Activated T-cell treated with anti-CD3 and anti-CD28 coated beads, Interleukin-2, amount 50 U/mL, for 72 hours (primary cell): ENCODE data around the gene TNK2. TPM values are rescaled to one million over a fixed set of nuclear protein-coding genes. Genes with fewer than 3 reads are reported as not detected.
"Not testable (repeated sequence)": the region's sequence is repeated elsewhere in the genome, so short reads cannot be mapped to it uniquely, and the experiment has no call there.

ENCODE experiments used
- ATAC-seq, 2 donors: fragments of 150-1000 bp; cut with Tn5 transposase; replicated peaks in 1 of 2; 2 replicates each; pipeline ENCODE4 v1.10.0; 2021; ENCODE audit warnings: moderate library complexity in 2 of 2, mild to moderate bottlenecking in 1 of 2
- DNase-seq, 2 donors: peaks; one replicate each; pipeline ENCODE4 v3.0.0; 2021 to 2022; ENCODE audit warnings: mixed read lengths in 1 of 2
- H3K27ac Mint-ChIP-seq: one replicate; pipeline ENCODE4 v1.8.0; 2022; ENCODE audit warnings: mild to moderate bottlenecking, moderate library complexity, mixed read lengths
- H3K27me3 Mint-ChIP-seq: one replicate; pipeline ENCODE4 v1.8.0; 2022; ENCODE audit warnings: low read depth, mixed read lengths
- H3K36me3 Mint-ChIP-seq, 2 donors: one replicate each; pipeline ENCODE4 v1.8.0; 2022; ENCODE audit warnings: mixed read lengths in 2 of 2, mild to moderate bottlenecking in 1 of 2; ENCODE audit not compliant: insufficient read depth in 2 of 2
- H3K4me1 Mint-ChIP-seq: one replicate; pipeline ENCODE4 v1.8.0; 2022; ENCODE audit warnings: low read depth, mixed read lengths
- H3K4me3 Mint-ChIP-seq, 2 donors: one replicate each; pipeline ENCODE4 v1.8.0; 2022; ENCODE audit warnings: mild to moderate bottlenecking in 2 of 2, mixed read lengths in 2 of 2, moderate library complexity in 2 of 2
- H3K9me3 Mint-ChIP-seq, 2 donors: one replicate each; pipeline ENCODE4 v1.8.0; 2022; ENCODE audit warnings: mixed read lengths in 2 of 2
- total RNA-seq, 2 donors: library from RNA; stranded (reverse); gene quantifications; one replicate each; pipeline ENCODE4 v1.2.3, GENCODE V29; 2022

The TNK2 gene
- total RNA-seq, 2 donors from 2014 or later, result 94.8 to 112 TPM

- ATAC-seq (peak; percentile 86 to 91), DNase-seq (peak; percentile 81 to 86)
- H3K27me3 Mint-ChIP-seq, result peaks cover 5% of the 10 kb centered on the region
- H3K4me1 Mint-ChIP-seq, result peaks cover 26% of the 10 kb centered on the region
- no peaks in the 10 kb centered on the region for H3K9me3 Mint-ChIP-seq
- no peak overlapping the region for H3K27ac Mint-ChIP-seq
- no peak overlapping the region for H3K4me3 Mint-ChIP-seq
- H3K36me3 Mint-ChIP-seq, result no peaks in the 10 kb centered on the region
Observed at GRCh38 chr3:195863121-195864061, 45.0 kb downstream of the TNK2 start.

- H3K9me3 Mint-ChIP-seq, DNase-seq, ATAC-seq, H3K27me3 Mint-ChIP-seq, H3K27ac Mint-ChIP-seq, H3K4me3 Mint-ChIP-seq, H3K36me3 Mint-ChIP-seq: not testable (repeated sequence)
- peaks cover 26% of the 10 kb centered on the region for H3K4me1 Mint-ChIP-seq
Observed at GRCh38 chr3:195862318-195862717, 46.0 kb downstream of the TNK2 start.

- Mint-ChIP-seq H3K27me3 (peaks cover 5% of the 10 kb centered on the region), H3K27ac (no peak overlapping the region), H3K4me1 (peaks cover 26% of the 10 kb centered on the region), H3K9me3 (no peaks in the 10 kb centered on the region), H3K36me3 (no peaks in the 10 kb centered on the region), H3K4me3 (peak overlapping the region in 1 of 2 donors; percentile 19)
- DNase-seq (no peak), ATAC-seq (no peak)
Observed at GRCh38 chr3:195860456-195860855, 47.9 kb downstream of the TNK2 start.

GRCh38 chr3:195859846-195860411 is 48.4 kb downstream of the TNK2 start:
- DNase-seq (no peak), ATAC-seq (no peak)
- H3K27me3 Mint-ChIP-seq, result peaks cover 5% of the 10 kb centered on the region
- H3K4me1 Mint-ChIP-seq, result peaks cover 26% of the 10 kb centered on the region
- peak overlapping the region in 1 of 2 donors; percentile 87 for H3K4me3 Mint-ChIP-seq
- H3K9me3 Mint-ChIP-seq, result no peaks in the 10 kb centered on the region
- no peaks in the 10 kb centered on the region for H3K36me3 Mint-ChIP-seq
- H3K27ac Mint-ChIP-seq, result no peak overlapping the region

GRCh38 chr3:195859061-195859845 is 49.1 kb downstream of the TNK2 start:
- Mint-ChIP-seq H3K9me3 (no peaks in the 10 kb centered on the region), H3K4me3 (peak overlapping the region; percentile 64 to 87), H3K27ac (no peak overlapping the region)

GRCh38 chr3:195856410-195857084 is 51.8 kb downstream of the TNK2 start:
- no peaks in the 10 kb centered on the region for H3K9me3 Mint-ChIP-seq
- H3K27ac Mint-ChIP-seq, result no peak overlapping the region
- peaks cover 25% of the 10 kb centered on the region for H3K4me1 Mint-ChIP-seq
- H3K36me3 Mint-ChIP-seq, result no peaks in the 10 kb centered on the region
- ATAC-seq (no peak), DNase-seq (no peak)
- H3K4me3 Mint-ChIP-seq, result no peak overlapping the region
- peaks cover 10% of the 10 kb centered on the region for H3K27me3 Mint-ChIP-seq

More at GRCh38 chr3:195859061-195859845, 49.1 kb downstream of the TNK2 start:
- Mint-ChIP-seq H3K36me3 (no peaks in the 10 kb centered on the region), H3K27me3 (peaks cover 5% of the 10 kb centered on the region), H3K4me1 (peaks cover 26% of the 10 kb centered on the region)
- DNase-seq (peak; percentile 71 to 85), ATAC-seq (peak; percentile 43 to 57)

GRCh38 chr3:195855471-195856409 is 52.6 kb downstream of the TNK2 start:
- Mint-ChIP-seq H3K4me1 (peaks cover 31% of the 10 kb centered on the region), H3K27me3 (peaks cover 13% of the 10 kb centered on the region), H3K27ac (no peak overlapping the region), H3K36me3 (no peaks in the 10 kb centered on the region), H3K4me3 (no peak overlapping the region), H3K9me3 (no peaks in the 10 kb centered on the region)
- ATAC-seq (no peak), DNase-seq (no peak)

- DNase-seq, result no peak
- no peak overlapping the region for H3K27ac Mint-ChIP-seq
Observed at GRCh38 chr3:195854628-195855294, 53.6 kb downstream of the TNK2 start.

GRCh38 chr3:195853996-195854395 is 54.4 kb downstream of the TNK2 start:
- H3K4me1 Mint-ChIP-seq, result peaks cover 13% of the 10 kb centered on the region

More at GRCh38 chr3:195854628-195855294, 53.6 kb downstream of the TNK2 start:
- H3K27me3 Mint-ChIP-seq, result peaks cover 8% of the 10 kb centered on the region
- no peak overlapping the region for H3K4me3 Mint-ChIP-seq
- no peak for ATAC-seq
- H3K9me3 Mint-ChIP-seq, result no peaks in the 10 kb centered on the region
- peaks cover 21% of the 10 kb centered on the region for H3K4me1 Mint-ChIP-seq
- H3K36me3 Mint-ChIP-seq, result no peaks in the 10 kb centered on the region

GRCh38 chr3:195853036-195853435 is 55.3 kb downstream of the TNK2 start:
- Mint-ChIP-seq H3K27ac (no peak overlapping the region), H3K36me3 (no peaks in the 10 kb centered on the region), H3K4me1 (peaks cover 13% of the 10 kb centered on the region), H3K9me3 (no peaks in the 10 kb centered on the region), H3K4me3 (no peak overlapping the region), H3K27me3 (peaks cover 8% of the 10 kb centered on the region)
- DNase-seq (no peak), ATAC-seq (no peak)

More at GRCh38 chr3:195853996-195854395, 54.4 kb downstream of the TNK2 start:
- H3K36me3 Mint-ChIP-seq, result no peaks in the 10 kb centered on the region
- DNase-seq, result no peak
- no peak overlapping the region for H3K27ac Mint-ChIP-seq
- no peak for ATAC-seq
- H3K27me3 Mint-ChIP-seq, result peaks cover 8% of the 10 kb centered on the region
- no peaks in the 10 kb centered on the region for H3K9me3 Mint-ChIP-seq
- H3K4me3 Mint-ChIP-seq, result no peak overlapping the region

- peaks cover 13% of the 10 kb centered on the region for H3K4me1 Mint-ChIP-seq
- peak overlapping the region; percentile 28 to 60 for H3K4me3 Mint-ChIP-seq
- DNase-seq (peak; percentile 90 to 91), ATAC-seq (peak; percentile 90 to 96)
- H3K36me3 Mint-ChIP-seq, result no peaks in the 10 kb centered on the region
- H3K9me3 Mint-ChIP-seq, result no peaks in the 10 kb centered on the region
- no peak overlapping the region for H3K27ac Mint-ChIP-seq
- peaks cover 8% of the 10 kb centered on the region for H3K27me3 Mint-ChIP-seq
Observed at GRCh38 chr3:195850857-195851543, 57.4 kb downstream of the TNK2 start.
